ENCODE results near the gene MYBBP1A. TPM values are rescaled to one million over a fixed set of nuclear protein-coding genes. Genes with fewer than 3 reads are reported as not detected.

MYBBP1A gene
- total and polyA plus RNA-seq, 9 donors = 12.7 to 71.4 (median 45.5) TPM

DNA sequence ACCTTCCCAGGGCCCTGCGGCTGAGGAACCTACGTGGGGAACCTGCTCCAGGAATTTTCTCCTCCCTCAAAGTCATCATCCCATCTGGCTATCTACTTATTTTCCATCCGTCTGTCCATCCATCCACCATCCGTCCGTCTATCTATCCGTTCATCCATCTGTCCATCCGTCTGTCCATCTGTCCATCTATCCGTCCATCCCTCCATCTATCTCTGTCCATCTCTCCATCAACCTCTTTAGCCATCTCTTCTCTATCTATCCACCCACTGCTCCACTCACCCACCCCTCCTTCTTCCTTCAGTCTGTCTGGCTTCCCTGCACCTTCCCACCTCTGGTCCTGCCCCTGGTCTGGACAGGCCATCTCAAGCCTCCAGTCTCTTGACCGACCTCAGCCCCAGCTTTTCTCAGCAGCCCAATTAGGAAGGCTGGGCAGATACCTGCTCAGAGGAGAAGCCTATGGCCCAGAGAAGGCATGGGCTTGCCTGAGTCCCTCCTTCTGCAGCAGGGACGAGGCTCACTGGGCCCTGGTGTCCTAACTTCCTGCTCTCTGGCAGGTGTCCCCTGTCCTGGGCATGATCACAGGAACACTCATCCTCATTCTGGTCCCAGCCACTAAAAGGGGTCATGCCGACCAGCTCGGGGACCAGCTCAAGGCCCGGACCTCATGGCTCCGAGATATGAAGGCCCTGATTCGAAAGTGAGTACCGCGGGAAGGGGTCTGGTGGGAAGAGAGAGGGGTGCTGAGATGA, 23.0 kb downstream of the MYBBP1A start:
- Histone ChIP-seq H3K9me3 (no peaks in the 10 kb centered on the region), H3K27ac (no peak overlapping the region), H3K4me3 (no peak overlapping the region), H3K36me3 (no peaks in the 10 kb centered on the region), H3K27me3 (no peaks in the 10 kb centered on the region), H3K4me1 (ENCODE audit: insufficient read depth) (peaks cover 10% of the 10 kb centered on the region)
- intact Hi-C loops (cut with DNase I) = no loop called here
- 90 to 93% (median 92%) methylated on average over 17 of the region's 17 CpGs for WGBS, 3 donors
- TF ChIP-seq, protein P1, sequence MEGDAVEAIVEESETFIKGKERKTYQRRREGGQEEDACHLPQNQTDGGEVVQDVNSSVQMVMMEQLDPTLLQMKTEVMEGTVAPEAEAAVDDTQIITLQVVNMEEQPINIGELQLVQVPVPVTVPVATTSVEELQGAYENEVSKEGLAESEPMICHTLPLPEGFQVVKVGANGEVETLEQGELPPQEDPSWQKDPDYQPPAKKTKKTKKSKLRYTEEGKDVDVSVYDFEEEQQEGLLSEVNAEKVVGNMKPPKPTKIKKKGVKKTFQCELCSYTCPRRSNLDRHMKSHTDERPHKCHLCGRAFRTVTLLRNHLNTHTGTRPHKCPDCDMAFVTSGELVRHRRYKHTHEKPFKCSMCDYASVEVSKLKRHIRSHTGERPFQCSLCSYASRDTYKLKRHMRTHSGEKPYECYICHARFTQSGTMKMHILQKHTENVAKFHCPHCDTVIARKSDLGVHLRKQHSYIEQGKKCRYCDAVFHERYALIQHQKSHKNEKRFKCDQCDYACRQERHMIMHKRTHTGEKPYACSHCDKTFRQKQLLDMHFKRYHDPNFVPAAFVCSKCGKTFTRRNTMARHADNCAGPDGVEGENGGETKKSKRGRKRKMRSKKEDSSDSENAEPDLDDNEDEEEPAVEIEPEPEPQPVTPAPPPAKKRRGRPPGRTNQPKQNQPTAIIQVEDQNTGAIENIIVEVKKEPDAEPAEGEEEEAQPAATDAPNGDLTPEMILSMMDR (IDR thresholded peaks at IDR 0.05) = no peak
- TF ChIP-seq POLR2A (IDR thresholded peaks at IDR 0.05) (no peak), EP300 (IDR thresholded peaks at IDR 0.05) (no peak)
- no peak for DNase-seq

DNA sequence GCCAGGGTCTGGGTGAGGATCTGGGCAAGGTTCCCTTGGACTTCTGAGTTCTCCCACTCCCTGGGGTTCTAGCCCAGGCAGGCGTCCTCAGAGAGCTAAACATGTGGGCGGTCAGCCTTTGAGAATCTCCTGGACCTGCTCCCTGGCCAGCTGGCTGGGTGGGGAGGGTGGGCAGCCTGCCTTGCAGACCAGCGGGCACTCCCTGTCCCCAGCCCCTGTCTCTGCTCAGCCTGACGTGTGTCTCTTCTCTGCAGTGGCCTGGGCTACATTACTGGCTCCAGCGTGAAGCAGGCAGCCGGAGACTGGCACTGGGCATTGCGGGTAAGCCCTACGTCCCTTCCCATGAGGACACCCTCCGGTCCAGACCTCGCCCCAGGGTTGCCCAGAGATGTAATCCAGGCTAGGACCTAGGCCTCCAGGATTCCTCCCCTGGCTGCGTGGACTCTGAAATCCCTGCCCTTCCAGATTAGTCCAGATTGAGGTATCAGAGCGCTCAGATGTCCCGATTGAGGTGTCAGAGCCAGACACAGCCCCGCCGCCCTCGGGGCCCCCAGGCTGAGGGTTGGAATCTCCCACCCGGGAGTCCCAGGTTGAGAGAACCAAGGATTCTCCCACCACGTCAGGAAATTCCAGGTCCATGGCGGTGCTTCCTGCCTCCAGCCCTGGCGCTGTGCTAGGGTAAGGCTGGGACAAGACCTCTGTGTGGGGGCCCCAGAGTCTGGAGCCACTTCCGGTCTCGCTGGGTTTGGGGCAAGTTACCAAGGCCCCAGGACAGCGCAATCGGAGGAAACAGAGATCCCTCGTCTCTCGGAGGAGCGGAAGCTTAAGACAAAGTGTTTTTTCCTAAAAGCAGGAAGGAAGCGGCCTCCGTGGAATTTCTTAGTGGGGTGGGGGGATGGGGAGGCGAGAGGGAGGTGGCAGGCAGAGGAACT, 24.1 kb downstream of the MYBBP1A start:
- Histone ChIP-seq H3K4me3 (no peak overlapping the region), H3K36me3 (no peaks in the 10 kb centered on the region), H3K9me3 (no peaks in the 10 kb centered on the region), H3K4me1 (ENCODE audit: insufficient read depth) (peaks cover 1% of the 10 kb centered on the region), H3K27ac (no peak overlapping the region), H3K27me3 (no peaks in the 10 kb centered on the region)
- DNase-seq = no peak
- WGBS, 3 donors = 62 to 72% (median 70%) methylated on average over 26 to 30 of the region's 30 CpGs
- TF ChIP-seq, protein P1 (IDR thresholded peaks at IDR 0.05) = no peak
- TF ChIP-seq POLR2A (IDR thresholded peaks at IDR 0.05) (no peak), EP300 (IDR thresholded peaks at IDR 0.05) (no peak)
- intact Hi-C loops (cut with DNase I) = no loop called here

DNA sequence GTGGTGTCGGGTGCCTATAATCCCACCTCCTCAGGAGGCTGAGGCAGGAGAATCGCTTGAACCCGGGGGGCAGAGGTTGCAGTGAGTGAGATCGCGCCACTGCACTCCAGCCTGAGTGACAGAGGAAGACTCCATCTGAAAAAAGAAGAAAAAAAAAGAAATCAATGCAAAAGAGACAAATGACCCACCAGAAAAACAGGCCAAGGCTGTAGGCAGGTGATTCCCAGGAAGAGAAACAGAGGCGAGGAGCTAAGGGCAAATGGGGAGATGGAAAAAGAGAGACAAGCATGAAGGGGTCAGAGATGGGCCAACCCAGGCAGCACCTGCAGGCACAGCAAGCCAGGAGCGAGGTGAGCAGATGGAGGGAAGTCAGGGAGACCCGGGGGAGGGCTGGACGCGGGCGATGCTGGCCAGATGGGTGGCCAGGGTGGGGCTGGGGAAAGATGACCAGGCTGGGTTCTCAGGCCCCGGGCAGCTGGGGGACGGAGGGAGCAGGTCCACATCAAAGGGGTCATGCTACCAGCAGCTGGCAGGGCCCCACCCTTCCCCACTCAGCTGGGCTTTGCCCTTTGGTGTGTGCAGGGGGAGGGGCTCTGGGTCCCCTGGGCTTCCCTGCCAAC, 25.5 kb downstream of the MYBBP1A start:
- Histone ChIP-seq H3K9me3 (no peaks in the 10 kb centered on the region), H3K36me3 (no peaks in the 10 kb centered on the region), H3K4me1 (ENCODE audit: insufficient read depth) (no peaks in the 10 kb centered on the region), H3K27ac (no peak overlapping the region), H3K4me3 (no peak overlapping the region), H3K27me3 (no peaks in the 10 kb centered on the region)
- TF ChIP-seq, protein P1 (IDR thresholded peaks at IDR 0.05) = no peak
- TF ChIP-seq EP300 (IDR thresholded peaks at IDR 0.05) (no peak), POLR2A (IDR thresholded peaks at IDR 0.05) (no peak)
- WGBS, 3 donors = 71 to 75% (median 75%) methylated on average over 13 of the region's 13 CpGs
- no peak for DNase-seq
- intact Hi-C loops (cut with DNase I) = no loop called here

DNA sequence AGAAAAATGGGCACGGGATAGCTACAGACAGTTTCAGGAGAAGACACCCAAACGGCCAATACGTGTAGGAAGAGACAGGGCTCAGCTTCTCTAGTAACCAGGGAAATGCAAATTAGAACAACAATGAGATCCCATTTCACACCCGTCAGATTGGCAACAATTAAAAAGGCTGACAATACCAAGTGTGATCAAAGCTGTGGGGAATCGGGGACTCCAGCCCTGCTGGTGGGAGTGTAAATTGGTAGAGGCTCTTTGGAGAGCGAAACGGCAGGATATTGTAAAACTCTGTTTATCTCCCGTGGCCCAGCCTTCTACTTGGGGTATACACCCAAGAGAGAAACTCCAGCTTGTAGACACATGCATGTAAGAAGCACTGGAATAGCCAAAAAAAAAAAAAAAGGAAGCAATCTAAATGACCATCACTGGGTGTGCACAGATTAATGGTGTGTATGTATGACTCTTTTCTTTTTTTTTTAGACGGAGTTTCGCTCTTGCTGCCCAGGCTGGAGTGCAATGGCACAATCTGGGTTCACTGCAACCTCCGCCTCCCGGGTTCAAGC, 27.5 kb downstream of the MYBBP1A start:
- Histone ChIP-seq H3K4me1 (ENCODE audit: insufficient read depth) (no peaks in the 10 kb centered on the region), H3K27ac (no peak overlapping the region)
- intact Hi-C loops (cut with DNase I) = no loop called here

More for the DNA sequence above, 27.5 kb downstream of the MYBBP1A start:
- TF ChIP-seq, protein P1 (IDR thresholded peaks at IDR 0.05) = no peak
- TF ChIP-seq EP300 (IDR thresholded peaks at IDR 0.05) = no peak
- TF ChIP-seq POLR2A (IDR thresholded peaks at IDR 0.05) = no peak
- no peaks in the 10 kb centered on the region for H3K36me3 ChIP-seq
- H3K9me3 ChIP-seq = no peaks in the 10 kb centered on the region
- WGBS, 3 donors = 48 to 53% (median 52%) methylated on average over 12 of the region's 12 CpGs
- H3K4me3 ChIP-seq = no peak overlapping the region
- H3K27me3 ChIP-seq = no peaks in the 10 kb centered on the region
- no peak for DNase-seq
